GM12878 (cell line): ENCODE measurements around the gene AASDH. TPM values are rescaled to one million over a fixed set of nuclear protein-coding genes. Genes with fewer than 3 reads are reported as not detected.

Experiments
- ATAC-seq: fragments of 200-7000 bp; cut with Tn5 transposase; 3 replicates; pipeline ENCODE4 v1.9.1; 2020; ENCODE audit warnings: mild to moderate bottlenecking, moderate library complexity
- BruUV-seq: library from RNA; stranded (reverse); fragments of 400-500 nt; replicated peaks from 2 replicates; lab custom pipeline; 2021; lab: Mats Ljungman, UMichigan
- CTCF ChIA-PET: fragments of 300-600 bp; sonication (Branson Sonifier 250); formaldehyde crosslinking; extraction: SDS; loops from one replicate; lab custom pipeline; 2021; ENCODE audit warnings: inconsistent platforms; lab: Yijun Ruan, JAX
- POLR2A ChIA-PET: fragments of 350-600 bp; formaldehyde crosslinking; extraction: SDS; loops from one replicate; lab custom pipeline; 2021; ENCODE audit warnings: inconsistent platforms; lab: Charles Lee
- RAD21 ChIA-PET: fragments of 300-600 bp; sonication (Branson Sonifier 250); formaldehyde crosslinking; loops from one replicate; lab custom pipeline; 2023; ENCODE audit warnings: antibody characterized with exemption; ENCODE audit not compliant: unreplicated experiment; lab: Charles Lee
- SMC1A ChIA-PET: fragments of 300-600 bp; sonication (Branson Sonifier 250); formaldehyde crosslinking; loops from one replicate; lab custom pipeline; 2023; ENCODE audit not compliant: unreplicated experiment, uncharacterized antibody; lab: Charles Lee
- DNase-seq: peaks from one replicate; pipeline ENCODE4 v3.0.0-alpha.2; 2011; ENCODE audit warnings: low read depth, low spot score
- FAIRE-seq: peaks from 3 replicates; lab custom pipeline; 2011; peaks lifted over from hg19 to GRCh38; lab: Jason Lieb, UNC
- H2AFZ ChIP-seq: 2 replicates; pipeline ENCODE4 v1.6.0; 2011; ENCODE audit warnings: low read depth, low read length, control low read depth; ENCODE audit not compliant: control insufficient read depth
- H3K27ac ChIP-seq: 2 replicates; pipeline ENCODE4 v1.5.1; 2011; ENCODE audit warnings: control low read depth; ENCODE audit not compliant: control insufficient read depth, insufficient read depth
- H3K27me3 ChIP-seq, 2 experiments: replicated peaks in 1 of 2; 2 replicates each; pipeline versions ENCODE4 v1.6.0 to v1.6.1; 2011; ENCODE audit warnings: low read length in 1 of 2; ENCODE audit not compliant: control insufficient read depth in 2 of 2, insufficient read depth in 2 of 2
- H3K36me3 ChIP-seq, 2 experiments: 2 replicates each; pipeline ENCODE4 v1.5.1; 2011; ENCODE audit warnings: low read length in 1 of 2; ENCODE audit not compliant: control insufficient read depth in 2 of 2, insufficient read depth in 2 of 2
- H3K4me1 ChIP-seq: 2 replicates; pipeline ENCODE4 v1.6.1; 2011; ENCODE audit warnings: mild to moderate bottlenecking, low read length, moderate library complexity, mixed read lengths; ENCODE audit not compliant: control insufficient read depth, insufficient read depth
- H3K4me2 ChIP-seq: 2 replicates; pipeline ENCODE4 v1.6.0; 2011; ENCODE audit warnings: control low read depth; ENCODE audit not compliant: control insufficient read depth, insufficient read depth
- H3K4me3 ChIP-seq: fragments of 200-600 bp; sonication (generic); 2 replicates; pipeline ENCODE4 v1.5.1; 2016
- H3K79me2 ChIP-seq: 2 replicates; pipeline ENCODE4 v1.6.0; 2011; ENCODE audit warnings: low read length; ENCODE audit not compliant: control insufficient read depth, insufficient read depth
- H3K9ac ChIP-seq: 2 replicates; pipeline ENCODE4 v1.8.0; 2011; ENCODE audit warnings: low read length, control low read depth, mixed read lengths; ENCODE audit not compliant: control insufficient read depth, insufficient read depth
- H3K9me3 ChIP-seq: replicated peaks from 3 replicates; pipeline ENCODE4 v1.5.1; 2011; ENCODE audit warnings: mild to moderate bottlenecking, low read length; ENCODE audit not compliant: control insufficient read depth, insufficient read depth
- H4K20me1 ChIP-seq: 2 replicates; pipeline ENCODE4 v1.6.0; 2011; ENCODE audit not compliant: control insufficient read depth, insufficient read depth
- BCLAF1 ChIP-seq: fragments of 450-650 bp; IDR thresholded peaks from 2 replicates; pipeline ENCODE4 v1.6.1; 2017; ENCODE audit warnings: antibody characterized with exemption, mild to moderate bottlenecking, moderate library complexity
- E2F8 ChIP-seq: fragments of 450-650 bp; IDR thresholded peaks from 2 replicates; pipeline ENCODE4 v1.6.1; 2018; ENCODE audit warnings: mild to moderate bottlenecking, low read depth, moderate library complexity; ENCODE audit not compliant: partially characterized antibody
- IRF4 ChIP-seq: IDR thresholded peaks from 2 replicates; pipeline ENCODE4 v1.6.1; 2011; ENCODE audit warnings: low read depth, low read length
- MYC ChIP-seq: IDR thresholded peaks from 2 replicates; pipeline ENCODE4 v1.6.1; 2011; ENCODE audit warnings: mild to moderate bottlenecking, low read length, moderate library complexity, inconsistent platforms; ENCODE audit not compliant: insufficient read depth, insufficient replicate concordance, insufficient read length, severe bottlenecking
- NFIC ChIP-seq: IDR thresholded peaks from 2 replicates; pipeline ENCODE4 v1.6.1; 2012; ENCODE audit warnings: low read depth, mild to moderate bottlenecking, inconsistent platforms, low read length, moderate library complexity
- PBX3 ChIP-seq: IDR thresholded peaks from 2 replicates; pipeline ENCODE4 v1.6.1; 2011; ENCODE audit warnings: mild to moderate bottlenecking, low read depth, low read length, moderate library complexity; ENCODE audit not compliant: insufficient replicate concordance
- PML ChIP-seq: IDR thresholded peaks from 2 replicates; pipeline ENCODE4 v1.6.1; 2012; ENCODE audit warnings: low read length, inconsistent platforms
- POLR2AphosphoS2 ChIP-seq: IDR thresholded peaks from 2 replicates; pipeline ENCODE4 v1.6.1; 2011; ENCODE audit warnings: low read depth, mild to moderate bottlenecking, low read length, improper control_type of control experiment, moderate library complexity
- RCOR1 ChIP-seq: conservative IDR thresholded peaks from 2 replicates; pipeline ENCODE4 v1.6.1; 2012; ENCODE audit warnings: low read depth, low read length, improper control_type of control experiment
- STAT3 ChIP-seq: IDR thresholded peaks from 2 replicates; pipeline ENCODE4 v1.6.1; 2011; ENCODE audit warnings: low read depth, low read length, improper control_type of control experiment
- USF1 ChIP-seq: IDR thresholded peaks from 2 replicates; pipeline ENCODE4 v1.6.1; 2011; ENCODE audit warnings: borderline replicate concordance, low read depth, mild to moderate bottlenecking, moderate library complexity, mixed read lengths, low read length; ENCODE audit not compliant: insufficient read depth; ENCODE audit errors: extremely low read length
- ZBTB33 ChIP-seq: fragments of 450-650 bp; IDR thresholded peaks from 2 replicates; pipeline ENCODE4 v1.6.1; 2017; ENCODE audit warnings: mild to moderate bottlenecking
- ZZZ3 ChIP-seq: IDR thresholded peaks from 2 replicates; pipeline ENCODE4 v1.6.1; 2011; ENCODE audit warnings: low read depth; ENCODE audit not compliant: control insufficient read depth, insufficient read length
- WGBS: methylation state at CpG from one replicate; pipeline ENCODE4 v1.1.6; 2016; ENCODE audit warnings: low lambda C conversion rate; ENCODE audit not compliant: insufficient replicate concordance, insufficient coverage; ENCODE audit errors: missing lambda C conversion rate; 5-methylcytosine and 5-hydroxymethylcytosine counted together
- in situ Hi-C: fragments of 300-500 bp; cut with MboI; formaldehyde crosslinking; loops from 9 replicates; pipeline ENCODE4 v1.14.3; 2018; ENCODE audit warnings: mixed read lengths
- intact Hi-C: fragments of 100-400 bp; cut with micrococcal nuclease; formaldehyde crosslinking; loops from one replicate; pipeline ENCODE4 v1.14.2; 2022; ENCODE audit not compliant: unreplicated experiment
- polyA plus RNA-seq, 11 experiments: library from polyadenylated mRNA; depleted of rRNA in 4 of 11; unstranded in 6 of 11; stranded (reverse) in 5 of 11; fragments of >200 nt; fragmentation: Nextera tagmentation in 4 of 11; fragmentation: Illumina TruSeq in 1 of 11; extraction: Ambion mirVana in 4 of 11; extraction: Trizol in 1 of 11; gene quantifications; 1 replicate in 1 of 11; 2 replicates in 10 of 11; pipeline versions ENCODE4 v1.2.1 to v1.2.3, GENCODE V29; 2011 to 2016; ENCODE audit warnings: inconsistent platforms in 2 of 11, missing spikeins in 2 of 11, low read depth in 1 of 11
- total RNA-seq, 4 experiments: library from RNA; depleted of rRNA in 3 of 4; stranded (reverse); fragments of >200 nt in 3 of 4; fragmentation: Illumina TruSeq in 1 of 4; extraction: Trizol in 1 of 4; gene quantifications; 2 replicates each; pipeline versions ENCODE4 v1.2.1 to v1.2.3, GENCODE V29; 2013 to 2021

AASDH gene
- total and polyA plus RNA-seq, 10 of the 15 experiments (the other 5 are each of a cell fraction or from before 2014, with no cell fraction given) = 7.3 to 19.1 (median 11.3) TPM

- ATAC-seq = no peak
- BruUV-seq = no TSS peak
- no peak for DNase-seq
- no peaks in the 10 kb centered on the region for H4K20me1 ChIP-seq
- H3K9me3 ChIP-seq = no peaks in the 10 kb centered on the region; the same call in 2 of the 3 replicates
- peaks cover 5% of the 10 kb centered on the region for H3K4me1 ChIP-seq
- no peak overlapping the region for H3K4me2 ChIP-seq
- H2AFZ ChIP-seq = no peak overlapping the region
- ChIA-PET CTCF (interaction anchor here (0.9 to 7.2 kb wide), 21 partner anchors 8 to 412 kb away, joined by 3 to 89 read pairs (median 6); partner anchors contain the start of genes AASDH, PAICS and PPAT), POLR2A (interaction anchor here (0.6 to 2.5 kb wide), 2 partner anchors 11 to 31 kb away, joined by 3 to 10 read pairs; partner anchors contain the start of genes PAICS and PPAT), RAD21 (interaction anchor here (1.0 to 4.6 kb wide), 3 partner anchors 10 to 417 kb away, joined by 3 to 41 read pairs (median 4); partner anchors contain the start of genes PAICS and PPAT), SMC1A (interaction anchor here (0.6 to 4.8 kb wide), 9 partner anchors 10 to 412 kb away, joined by 3 to 48 read pairs (median 7); partner anchors contain the start of genes PAICS, PPAT and SRP72)
- in situ Hi-C loops (no loop called here), intact Hi-C loops (loop anchor here (1.0 to 2.0 kb wide), 2 partner anchors 120 to 377 kb away; no protein-coding TSS in a partner anchor)
- WGBS = 95% methylated on average over 5 of the region's 5 CpGs
- H3K27me3 ChIP-seq = no peaks in the 10 kb centered on the region
- H3K27ac ChIP-seq = no peak overlapping the region
- no peak for FAIRE-seq
- H3K9ac ChIP-seq = no peak overlapping the region
- H3K4me3 ChIP-seq = no peak overlapping the region
- H3K79me2 ChIP-seq = peaks cover 95% of the 10 kb centered on the region
- H3K36me3 ChIP-seq = 0 out of 4 replicates have a peak, but pooled peaks cover 0 to 3% of the 10 kb centered on the region in 2 experiments
- no peak for TF ChIP-seq BCLAF1
- TF ChIP-seq PML = no peak
- no peak for TF ChIP-seq POLR2AphosphoS2
- TF ChIP-seq STAT3 = no peak
- TF ChIP-seq MYC = no peak
- TF ChIP-seq NFIC = no peak
- no peak for TF ChIP-seq PBX3
- TF ChIP-seq ZBTB33 = no peak
- no peak for TF ChIP-seq IRF4
- TF ChIP-seq E2F8 = no peak
- TF ChIP-seq USF1 = no peak
- no peak for TF ChIP-seq ZZZ3
- TF ChIP-seq RCOR1 = no peak
Measured at GRCh38 chr4:56424176-56424575, 36.9 kb upstream of the AASDH start.
